Measurements from ENCODE around the gene SARS1.

GRCh38 chr1:109192433-109192832, 21.3 kb upstream of the SARS1 start:
- no peak for TF ChIP-seq CTCF (IDR thresholded peaks at IDR 0.05)
- TF ChIP-seq POLR2A (IDR thresholded peaks at IDR 0.05): no peak

Data from esophagus squamous epithelium (tissue), 4 donors.